Peyer's patch (tissue), 4 donors: ENCODE data around the gene ICAM5.

Source experiments
- POLR2A ChIP-seq, 2 donors: fragments of 450-650 bp; IDR thresholded peaks; one replicate each; pipeline ENCODE4 v1.5.1; 2017; ENCODE audit warnings: antibody characterized with exemption in 2 of 2, mild to moderate bottlenecking in 2 of 2, moderate library complexity in 2 of 2
- TF ChIP-seq, protein P1 (sequence below), 6 experiments: fragments of 450-650 bp in 4 of 6; fragments of 200-600 bp in 2 of 6; sonication (generic) in 1 of 6; IDR thresholded peaks; one replicate each; pipeline ENCODE4 v1.5.1; 2017 to 2019; ENCODE audit warnings: antibody characterized with exemption in 6 of 6, mild to moderate bottlenecking in 3 of 6, moderate library complexity in 1 of 6

DNA sequence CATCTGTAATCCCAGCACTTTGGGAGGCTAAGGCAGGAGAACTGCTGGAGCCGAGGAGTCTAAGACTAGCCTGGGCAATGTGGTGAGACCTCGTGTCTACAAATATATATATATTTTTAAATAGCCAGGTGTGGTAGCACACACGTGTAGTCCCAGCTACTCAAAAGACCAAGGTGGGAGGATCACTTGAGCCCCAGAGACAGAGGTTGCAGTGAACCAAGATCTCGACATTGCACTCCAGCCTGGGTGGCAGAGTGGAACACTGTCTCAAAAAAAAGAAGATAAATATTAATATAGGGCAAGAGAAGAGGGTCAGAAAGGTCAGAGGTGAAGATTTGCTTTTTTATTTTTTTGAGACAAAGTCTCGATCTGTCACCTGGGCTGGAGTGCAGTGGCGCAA lies 43.2 kb upstream of the ICAM5 start:
- TF ChIP-seq, protein P1, sequence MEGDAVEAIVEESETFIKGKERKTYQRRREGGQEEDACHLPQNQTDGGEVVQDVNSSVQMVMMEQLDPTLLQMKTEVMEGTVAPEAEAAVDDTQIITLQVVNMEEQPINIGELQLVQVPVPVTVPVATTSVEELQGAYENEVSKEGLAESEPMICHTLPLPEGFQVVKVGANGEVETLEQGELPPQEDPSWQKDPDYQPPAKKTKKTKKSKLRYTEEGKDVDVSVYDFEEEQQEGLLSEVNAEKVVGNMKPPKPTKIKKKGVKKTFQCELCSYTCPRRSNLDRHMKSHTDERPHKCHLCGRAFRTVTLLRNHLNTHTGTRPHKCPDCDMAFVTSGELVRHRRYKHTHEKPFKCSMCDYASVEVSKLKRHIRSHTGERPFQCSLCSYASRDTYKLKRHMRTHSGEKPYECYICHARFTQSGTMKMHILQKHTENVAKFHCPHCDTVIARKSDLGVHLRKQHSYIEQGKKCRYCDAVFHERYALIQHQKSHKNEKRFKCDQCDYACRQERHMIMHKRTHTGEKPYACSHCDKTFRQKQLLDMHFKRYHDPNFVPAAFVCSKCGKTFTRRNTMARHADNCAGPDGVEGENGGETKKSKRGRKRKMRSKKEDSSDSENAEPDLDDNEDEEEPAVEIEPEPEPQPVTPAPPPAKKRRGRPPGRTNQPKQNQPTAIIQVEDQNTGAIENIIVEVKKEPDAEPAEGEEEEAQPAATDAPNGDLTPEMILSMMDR (IDR thresholded peaks at IDR 0.05), result no peak
- no peak for TF ChIP-seq POLR2A (IDR thresholded peaks at IDR 0.05)
